Uterus (tissue), 4 donors: ENCODE data around the gene PLPP7. TPM values are rescaled to one million over a fixed set of nuclear protein-coding genes. Genes with fewer than 3 reads are reported as not detected.

Experiments used
- DNase-seq, 2 donors: peaks; one replicate each; pipeline ENCODE4 v3.0.0-alpha.2; 2019 to 2020
- H3K27ac ChIP-seq, 2 donors: fragments of 200-600 bp; sonication (generic); 1 replicate in 1 of 2; 2 replicates in 1 of 2; pipeline ENCODE4 v1.5.1; 2016 to 2018
- H3K27me3 ChIP-seq, 2 donors: fragments of 200-600 bp; sonication (generic); one replicate each; pipeline ENCODE4 v1.5.1; 2018 to 2019; ENCODE audit warnings: control low read depth in 1 of 2
- H3K36me3 ChIP-seq, 2 donors: fragments of 200-600 bp; sonication (generic); one replicate each; pipeline ENCODE4 v1.5.1; 2019; ENCODE audit warnings: control low read depth in 1 of 2
- H3K4me1 ChIP-seq, 2 donors: fragments of 200-600 bp; sonication (generic); one replicate each; pipeline ENCODE4 v1.5.1; 2018 to 2019; ENCODE audit warnings: control low read depth in 1 of 2
- H3K4me3 ChIP-seq, 2 donors: fragments of 200-600 bp; sonication (generic); 1 replicate in 1 of 2; 2 replicates in 1 of 2; pipeline ENCODE4 v1.5.1; 2018 to 2019; ENCODE audit warnings: mild to moderate bottlenecking in 1 of 2
- H3K9me3 ChIP-seq, 2 donors: fragments of 200-600 bp; sonication (generic); one replicate each; pipeline ENCODE4 v1.5.1; 2019; ENCODE audit warnings: control low read depth in 1 of 2
- CTCF ChIP-seq, 4 experiments: fragments of 200-600 bp in 2 of 4; fragments of 450-650 bp in 2 of 4; sonication (generic) in 2 of 4; IDR thresholded peaks; one replicate each; pipeline ENCODE4 v1.5.1; 2016 to 2019; ENCODE audit warnings: antibody characterized with exemption in 4 of 4, mild to moderate bottlenecking in 2 of 4, moderate library complexity in 1 of 4
- POLR2A ChIP-seq, 2 donors: fragments of 450-650 bp; IDR thresholded peaks; one replicate each; pipeline ENCODE4 v1.6.1; 2016; ENCODE audit warnings: antibody characterized with exemption in 2 of 2, mild to moderate bottlenecking in 1 of 2, moderate library complexity in 1 of 2
- intact Hi-C: fragments of 100-400 bp; cut with DNase I; formaldehyde crosslinking; loops from one replicate; pipeline ENCODE4 v1.15.1; 2023; ENCODE audit warnings: low total_unique reads
- total RNA-seq, 4 donors: library from RNA; depleted of rRNA in 3 of 4; stranded (reverse); fragments of >200 nt in 3 of 4; gene quantifications; one replicate each; pipeline versions ENCODE4 v1.1.0 to v1.2.4, GENCODE V29; 2014 to 2023
- donor health status: DM: yes; HTN: yes; CAD: no.

Gene PLPP7
- total RNA-seq, 4 donors from 2014 or later = 6.3 to 45.3 (median 8.1) TPM

- Histone ChIP-seq H3K4me1 (no peaks in the 10 kb centered on the region), H3K27me3 (no peaks in the 10 kb centered on the region), H3K4me3 (no peak overlapping the region), H3K27ac (no peak overlapping the region), H3K9me3 (no peaks in the 10 kb centered on the region), H3K36me3 (no peaks in the 10 kb centered on the region)
- intact Hi-C loops = no loop called here
- no peak for DNase-seq
- TF ChIP-seq CTCF (IDR thresholded peaks at IDR 0.05) = no peak
- no peak for TF ChIP-seq POLR2A (IDR thresholded peaks at IDR 0.05)
These were observed 23.6 kb downstream of the PLPP7 start for GRCh38 chr9:131312822-131313770.

- Histone ChIP-seq H3K27ac (no peak overlapping the region), H3K4me1 (no peaks in the 10 kb centered on the region), H3K27me3 (no peaks in the 10 kb centered on the region), H3K36me3 (no peaks in the 10 kb centered on the region), H3K4me3 (no peak overlapping the region), H3K9me3 (no peaks in the 10 kb centered on the region)
- intact Hi-C loops = no loop called here
- TF ChIP-seq POLR2A (IDR thresholded peaks at IDR 0.05) = no peak
- DNase-seq = no peak
These were observed 28.9 kb downstream of the PLPP7 start for GRCh38 chr9:131318231-131319085.

- no peaks in the 10 kb centered on the region for H3K4me1 ChIP-seq
- H3K4me3 ChIP-seq = no peak overlapping the region
- H3K36me3 ChIP-seq = no peaks in the 10 kb centered on the region
- intact Hi-C loops = no loop called here
- no peak overlapping the region for H3K27ac ChIP-seq
- no peak for TF ChIP-seq CTCF (IDR thresholded peaks at IDR 0.05)
- no peak for TF ChIP-seq POLR2A (IDR thresholded peaks at IDR 0.05)
- H3K27me3 ChIP-seq = no peaks in the 10 kb centered on the region
- no peak for DNase-seq
- H3K9me3 ChIP-seq = no peaks in the 10 kb centered on the region
These were observed 30.0 kb downstream of the PLPP7 start for GRCh38 chr9:131319486-131319885.

GRCh38 chr9:131320031-131320685 lies 30.6 kb downstream of the PLPP7 start:
- H3K36me3 ChIP-seq = no peaks in the 10 kb centered on the region
- DNase-seq = peak in 1 of 2 donors; percentile 52
- H3K4me1 ChIP-seq = no peaks in the 10 kb centered on the region
- intact Hi-C loops = loop anchor here (10.0 kb wide), 1 partner anchor 55 kb away; no protein-coding TSS in a partner anchor
- H3K9me3 ChIP-seq = no peaks in the 10 kb centered on the region
- no peak overlapping the region for H3K4me3 ChIP-seq
- no peaks in the 10 kb centered on the region for H3K27me3 ChIP-seq
- TF ChIP-seq CTCF (IDR thresholded peaks at IDR 0.05) = no peak
- peak overlapping the region in 1 of 2 donors; percentile 33 for H3K27ac ChIP-seq

- H3K9me3 ChIP-seq = no peaks in the 10 kb centered on the region
- H3K27ac ChIP-seq = no peak overlapping the region
- intact Hi-C loops = loop anchor here (10.0 kb wide), 1 partner anchor 59 kb away; no protein-coding TSS in a partner anchor
- H3K36me3 ChIP-seq = no peaks in the 10 kb centered on the region
- no peak for DNase-seq
- H3K4me3 ChIP-seq = no peak overlapping the region
- H3K27me3 ChIP-seq = no peaks in the 10 kb centered on the region
- TF ChIP-seq POLR2A (IDR thresholded peaks at IDR 0.05) (no peak), CTCF (IDR thresholded peaks at IDR 0.05) (no peak)
- no peaks in the 10 kb centered on the region for H3K4me1 ChIP-seq
These were observed 34.1 kb downstream of the PLPP7 start for GRCh38 chr9:131323629-131324028.
